ENCODE measurements around the gene HTRA1. TPM values are rescaled to one million over a fixed set of nuclear protein-coding genes. Genes with fewer than 3 reads are reported as not detected.

Gene HTRA1
- total RNA-seq, 1 experiment from 2014 or later, result 32.8 TPM

DNA sequence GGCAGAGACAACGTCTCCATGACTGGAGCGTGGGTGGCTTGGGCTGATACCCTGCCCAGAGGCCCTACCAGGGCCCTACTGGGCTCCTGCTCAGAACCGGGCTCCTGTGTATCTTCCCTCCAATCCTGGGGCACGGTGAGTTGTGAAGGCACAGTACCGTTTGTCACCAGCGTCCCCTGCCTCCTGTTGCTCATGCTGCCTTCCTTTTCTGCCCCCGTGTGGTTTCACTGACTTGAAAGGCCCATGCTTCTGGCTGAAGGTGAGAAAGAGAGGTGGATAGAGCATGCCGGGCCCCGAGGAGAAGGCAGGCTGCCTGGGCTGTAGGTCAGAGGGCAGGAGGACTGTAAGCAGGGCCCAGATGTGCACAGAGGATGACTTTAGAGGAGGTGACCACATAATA, 90.1 kb downstream of the HTRA1 start:
- H3K4me3 ChIP-seq (ENCODE audit: low read depth in 2 of 2, low read length in 2 of 2), result no peak overlapping the region
- in situ Hi-C loops (cut with HindIII; ENCODE audit: low pct_unique_long_range_greater_than_20kb, low sequenced_read_pairs), result no loop called here
- ATAC-seq (0 out of 2 replicates have a peak, but pooled peaks have one; percentile 48), DNase-seq (ENCODE audit: low read depth, low spot score) (no peak)
- H3K27me3 ChIP-seq (ENCODE audit: control insufficient read depth, insufficient read depth, low read length), result 0 out of 2 replicates have a peak, but pooled peaks cover 7% of the 10 kb centered on the region
- no peaks in the 10 kb centered on the region for H3K36me3 ChIP-seq (ENCODE audit: control insufficient read depth, insufficient read depth, low read length)
- TF ChIP-seq, protein P1, sequence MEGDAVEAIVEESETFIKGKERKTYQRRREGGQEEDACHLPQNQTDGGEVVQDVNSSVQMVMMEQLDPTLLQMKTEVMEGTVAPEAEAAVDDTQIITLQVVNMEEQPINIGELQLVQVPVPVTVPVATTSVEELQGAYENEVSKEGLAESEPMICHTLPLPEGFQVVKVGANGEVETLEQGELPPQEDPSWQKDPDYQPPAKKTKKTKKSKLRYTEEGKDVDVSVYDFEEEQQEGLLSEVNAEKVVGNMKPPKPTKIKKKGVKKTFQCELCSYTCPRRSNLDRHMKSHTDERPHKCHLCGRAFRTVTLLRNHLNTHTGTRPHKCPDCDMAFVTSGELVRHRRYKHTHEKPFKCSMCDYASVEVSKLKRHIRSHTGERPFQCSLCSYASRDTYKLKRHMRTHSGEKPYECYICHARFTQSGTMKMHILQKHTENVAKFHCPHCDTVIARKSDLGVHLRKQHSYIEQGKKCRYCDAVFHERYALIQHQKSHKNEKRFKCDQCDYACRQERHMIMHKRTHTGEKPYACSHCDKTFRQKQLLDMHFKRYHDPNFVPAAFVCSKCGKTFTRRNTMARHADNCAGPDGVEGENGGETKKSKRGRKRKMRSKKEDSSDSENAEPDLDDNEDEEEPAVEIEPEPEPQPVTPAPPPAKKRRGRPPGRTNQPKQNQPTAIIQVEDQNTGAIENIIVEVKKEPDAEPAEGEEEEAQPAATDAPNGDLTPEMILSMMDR (IDR thresholded peaks at IDR 0.05), result no peak
- TF ChIP-seq, protein P2, sequence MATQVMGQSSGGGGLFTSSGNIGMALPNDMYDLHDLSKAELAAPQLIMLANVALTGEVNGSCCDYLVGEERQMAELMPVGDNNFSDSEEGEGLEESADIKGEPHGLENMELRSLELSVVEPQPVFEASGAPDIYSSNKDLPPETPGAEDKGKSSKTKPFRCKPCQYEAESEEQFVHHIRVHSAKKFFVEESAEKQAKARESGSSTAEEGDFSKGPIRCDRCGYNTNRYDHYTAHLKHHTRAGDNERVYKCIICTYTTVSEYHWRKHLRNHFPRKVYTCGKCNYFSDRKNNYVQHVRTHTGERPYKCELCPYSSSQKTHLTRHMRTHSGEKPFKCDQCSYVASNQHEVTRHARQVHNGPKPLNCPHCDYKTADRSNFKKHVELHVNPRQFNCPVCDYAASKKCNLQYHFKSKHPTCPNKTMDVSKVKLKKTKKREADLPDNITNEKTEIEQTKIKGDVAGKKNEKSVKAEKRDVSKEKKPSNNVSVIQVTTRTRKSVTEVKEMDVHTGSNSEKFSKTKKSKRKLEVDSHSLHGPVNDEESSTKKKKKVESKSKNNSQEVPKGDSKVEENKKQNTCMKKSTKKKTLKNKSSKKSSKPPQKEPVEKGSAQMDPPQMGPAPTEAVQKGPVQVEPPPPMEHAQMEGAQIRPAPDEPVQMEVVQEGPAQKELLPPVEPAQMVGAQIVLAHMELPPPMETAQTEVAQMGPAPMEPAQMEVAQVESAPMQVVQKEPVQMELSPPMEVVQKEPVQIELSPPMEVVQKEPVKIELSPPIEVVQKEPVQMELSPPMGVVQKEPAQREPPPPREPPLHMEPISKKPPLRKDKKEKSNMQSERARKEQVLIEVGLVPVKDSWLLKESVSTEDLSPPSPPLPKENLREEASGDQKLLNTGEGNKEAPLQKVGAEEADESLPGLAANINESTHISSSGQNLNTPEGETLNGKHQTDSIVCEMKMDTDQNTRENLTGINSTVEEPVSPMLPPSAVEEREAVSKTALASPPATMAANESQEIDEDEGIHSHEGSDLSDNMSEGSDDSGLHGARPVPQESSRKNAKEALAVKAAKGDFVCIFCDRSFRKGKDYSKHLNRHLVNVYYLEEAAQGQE (IDR thresholded peaks at IDR 0.05; ENCODE audit: insufficient read depth in 1 of 2, low read depth in 2 of 2, low read length in 1 of 2), result no peak
- TF ChIP-seq TCF7L2 (IDR thresholded peaks at IDR 0.05; ENCODE audit: low read depth, low read length) (no peak), SIN3A (IDR thresholded peaks at IDR 0.05; ENCODE audit: borderline replicate concordance, insufficient read depth, low read depth, low read length) (no peak), POLR2AphosphoS5 (IDR thresholded peaks at IDR 0.05; ENCODE audit: low read depth, low read length) (no peak)
- H3K9me3 ChIP-seq (ENCODE audit: control insufficient read depth, insufficient read depth, low read depth, low read length), result no peaks in the 10 kb centered on the region
- intact Hi-C loops (cut with micrococcal nuclease; ENCODE audit: unreplicated experiment), result no loop called here
- no peak overlapping the region for H3K27ac ChIP-seq (ENCODE audit: low read length)
- no peaks in the 10 kb centered on the region for H3K4me1 ChIP-seq (ENCODE audit: control insufficient read depth, insufficient read depth, low read length)
- ChIA-PET POLR2A (no interaction called here), CTCF (no interaction called here)
- no TSS peak for BruUV-seq (replicated peaks)

DNA sequence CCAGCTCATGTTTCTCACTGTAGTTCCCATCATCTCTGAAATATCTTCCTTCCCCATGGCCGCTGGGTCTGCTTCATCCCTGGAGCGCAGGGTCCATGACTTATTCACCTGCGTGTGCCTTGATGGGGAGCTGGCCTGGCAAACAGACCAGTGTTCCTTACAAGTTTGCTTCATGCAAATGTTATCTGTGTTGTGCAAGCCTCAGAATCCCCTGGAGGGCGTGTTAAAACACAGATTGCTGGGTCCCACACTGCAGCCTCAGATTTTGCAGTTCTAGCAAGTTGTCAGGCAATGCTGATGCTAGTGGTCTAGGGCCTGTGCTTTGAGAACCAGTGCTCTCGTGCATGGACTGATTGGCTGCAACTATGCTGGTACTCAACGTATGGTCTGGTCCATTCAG, 92.0 kb downstream of the HTRA1 start:
- in situ Hi-C loops (cut with HindIII; ENCODE audit: low pct_unique_long_range_greater_than_20kb, low sequenced_read_pairs), result no loop called here
- CTCF ChIA-PET, result no interaction called here
- TF ChIP-seq, protein P2 (IDR thresholded peaks at IDR 0.05; ENCODE audit: insufficient read depth in 1 of 2, low read depth in 2 of 2, low read length in 1 of 2), result no peak
- no peak for TF ChIP-seq TCF7L2 (IDR thresholded peaks at IDR 0.05; ENCODE audit: low read depth, low read length)
- TF ChIP-seq POLR2AphosphoS5 (IDR thresholded peaks at IDR 0.05; ENCODE audit: low read depth, low read length), result no peak
- TF ChIP-seq SIN3A (IDR thresholded peaks at IDR 0.05; ENCODE audit: borderline replicate concordance, insufficient read depth, low read depth, low read length), result no peak
- TF ChIP-seq, protein P1 (IDR thresholded peaks at IDR 0.05), result no peak

More for the DNA sequence above, 92.0 kb downstream of the HTRA1 start:
- intact Hi-C loops (cut with micrococcal nuclease; ENCODE audit: unreplicated experiment), result no loop called here
- DNase-seq (ENCODE audit: low read depth, low spot score), result no peak
- H3K36me3 ChIP-seq (ENCODE audit: control insufficient read depth, insufficient read depth, low read length), result no peaks in the 10 kb centered on the region
- POLR2A ChIA-PET, result no interaction called here
- H3K9me3 ChIP-seq (ENCODE audit: control insufficient read depth, insufficient read depth, low read depth, low read length), result no peaks in the 10 kb centered on the region
- no peak overlapping the region for H3K4me3 ChIP-seq (ENCODE audit: low read depth in 2 of 2, low read length in 2 of 2)
- no peaks in the 10 kb centered on the region for H3K4me1 ChIP-seq (ENCODE audit: control insufficient read depth, insufficient read depth, low read length)
- no peak overlapping the region for H3K27ac ChIP-seq (ENCODE audit: low read length)
- 0 out of 2 replicates have a peak, but pooled peaks cover 7% of the 10 kb centered on the region for H3K27me3 ChIP-seq (ENCODE audit: control insufficient read depth, insufficient read depth, low read length)
- BruUV-seq (replicated peaks), result no TSS peak
- ATAC-seq, result no peak
